ENCODE results near the gene RYR2.
"Not testable (repeated sequence)": the region's sequence is repeated elsewhere in the genome, so short reads cannot be mapped to it uniquely, and the experiment has no call there.

RYR2 gene

DNA sequence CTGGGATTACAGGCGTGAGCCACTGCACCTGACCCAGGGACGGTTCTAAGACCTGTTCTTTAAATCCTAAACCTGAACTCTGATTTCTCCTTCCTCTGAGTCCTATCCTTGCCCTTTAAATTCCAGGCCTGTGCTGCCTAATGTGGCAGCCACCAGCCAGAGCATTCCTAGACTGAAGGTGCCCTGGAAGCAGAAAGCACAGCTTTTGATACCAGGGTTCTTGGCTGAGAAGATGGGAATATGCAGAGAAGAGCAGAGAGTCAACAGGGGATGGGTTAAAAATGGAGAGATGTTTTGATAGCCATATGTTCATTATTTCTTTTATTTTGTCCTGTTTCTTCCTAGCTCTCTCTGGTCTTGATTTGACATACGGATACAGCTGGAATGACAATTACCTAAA lies 49.7 kb downstream of the RYR2 start:
- FAIRE-seq, result no peak

DNA sequence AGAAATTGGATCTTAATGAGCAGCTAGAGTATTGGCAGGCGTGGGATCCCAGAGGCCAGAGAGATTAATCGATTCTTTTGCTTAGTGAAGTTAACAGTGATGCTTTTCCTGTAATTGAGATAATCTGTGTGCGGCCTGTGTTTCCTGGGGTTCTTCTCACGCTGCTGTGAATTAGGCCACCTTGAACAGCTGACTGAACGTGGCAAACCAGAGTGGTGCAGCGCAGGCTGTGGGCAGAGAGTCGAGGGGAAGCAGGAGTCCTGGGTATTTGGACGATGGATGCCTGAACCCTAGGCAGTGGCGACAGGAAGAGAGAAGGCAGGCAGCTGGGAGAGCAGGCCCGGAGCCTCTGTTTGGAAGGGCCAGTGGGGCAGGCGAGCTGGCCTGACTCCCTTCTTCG lies 51.7 kb downstream of the RYR2 start:
- FAIRE-seq, result no peak

DNA sequence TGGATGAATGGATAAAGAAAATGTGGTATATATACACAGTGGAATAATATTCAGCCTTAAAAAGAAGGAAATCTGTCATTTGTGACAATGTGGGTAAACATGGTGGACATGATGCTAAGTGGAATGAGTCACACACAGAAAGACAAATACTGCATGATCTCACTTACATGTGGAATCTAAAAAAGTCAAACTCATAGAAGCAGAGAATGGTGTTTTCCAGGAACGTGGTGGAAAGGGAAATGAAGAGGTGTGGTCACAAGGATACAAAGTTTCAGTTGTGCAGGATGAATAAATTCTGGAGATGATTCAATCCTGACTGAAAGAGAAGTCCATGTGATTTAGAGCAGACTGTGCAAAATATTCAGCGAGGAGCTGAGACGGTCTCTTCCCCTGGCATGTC lies 56.6 kb downstream of the RYR2 start:
- no peak for FAIRE-seq

DNA sequence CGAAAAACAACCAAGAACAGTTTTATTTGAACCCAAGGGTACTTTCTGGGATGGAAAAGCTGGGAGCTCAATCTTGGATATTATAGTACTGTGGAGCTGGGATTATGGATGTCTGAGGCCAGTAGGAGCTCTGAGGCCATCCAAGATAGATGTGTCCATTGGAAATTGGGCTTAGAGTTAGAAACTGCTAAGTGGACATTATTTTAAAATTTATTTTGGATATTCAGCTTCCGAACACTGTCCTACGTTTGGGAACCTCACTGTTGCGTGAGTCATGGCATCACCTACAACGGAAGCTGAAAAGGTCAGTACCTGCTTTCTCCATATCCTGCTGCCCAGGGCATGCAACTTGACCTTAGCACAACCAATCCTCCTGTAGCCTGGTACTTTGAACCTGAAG lies 61.0 kb downstream of the RYR2 start:
- FAIRE-seq, result no peak

DNA sequence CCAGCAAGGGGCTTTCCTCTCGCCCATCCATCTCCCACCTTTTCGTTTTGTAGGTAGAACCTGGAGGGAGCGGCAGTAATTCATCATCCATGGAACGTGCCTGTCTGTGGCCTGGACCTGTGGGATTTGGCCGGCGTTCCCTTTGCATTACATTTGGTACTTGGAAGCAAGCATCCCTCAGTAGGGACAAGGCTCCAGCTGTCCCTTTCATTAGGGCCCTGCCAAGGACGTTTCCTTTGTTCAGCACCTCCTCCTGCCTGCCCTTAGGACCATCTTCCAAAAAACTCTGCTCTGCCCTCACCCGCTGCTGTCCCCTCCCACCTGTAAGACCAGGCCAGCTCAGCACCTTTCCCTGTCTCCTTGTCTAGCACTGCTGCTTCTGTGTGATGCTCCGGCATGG lies 62.1 kb downstream of the RYR2 start:
- no peak for FAIRE-seq

DNA sequence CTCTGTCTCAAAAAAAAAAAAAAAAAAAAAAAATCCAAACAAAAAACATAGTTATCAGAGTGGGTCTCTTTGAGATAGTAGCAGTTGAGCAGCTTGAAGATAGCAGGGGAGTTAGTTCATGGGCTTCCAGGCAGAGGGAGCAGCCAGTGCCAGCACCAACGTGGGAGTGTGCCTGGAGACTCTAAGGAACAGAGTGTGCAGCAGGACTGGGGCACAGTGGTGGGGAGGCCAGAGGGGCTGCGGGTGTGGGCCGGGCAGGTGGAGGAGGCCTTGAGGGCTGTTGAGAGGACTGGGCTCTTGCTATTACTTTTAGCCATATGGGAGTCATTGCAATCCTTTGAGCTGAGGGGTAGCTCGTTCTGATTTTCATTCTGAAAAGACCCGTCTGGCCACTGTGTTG lies 63.8 kb downstream of the RYR2 start:
- no peak for FAIRE-seq

DNA sequence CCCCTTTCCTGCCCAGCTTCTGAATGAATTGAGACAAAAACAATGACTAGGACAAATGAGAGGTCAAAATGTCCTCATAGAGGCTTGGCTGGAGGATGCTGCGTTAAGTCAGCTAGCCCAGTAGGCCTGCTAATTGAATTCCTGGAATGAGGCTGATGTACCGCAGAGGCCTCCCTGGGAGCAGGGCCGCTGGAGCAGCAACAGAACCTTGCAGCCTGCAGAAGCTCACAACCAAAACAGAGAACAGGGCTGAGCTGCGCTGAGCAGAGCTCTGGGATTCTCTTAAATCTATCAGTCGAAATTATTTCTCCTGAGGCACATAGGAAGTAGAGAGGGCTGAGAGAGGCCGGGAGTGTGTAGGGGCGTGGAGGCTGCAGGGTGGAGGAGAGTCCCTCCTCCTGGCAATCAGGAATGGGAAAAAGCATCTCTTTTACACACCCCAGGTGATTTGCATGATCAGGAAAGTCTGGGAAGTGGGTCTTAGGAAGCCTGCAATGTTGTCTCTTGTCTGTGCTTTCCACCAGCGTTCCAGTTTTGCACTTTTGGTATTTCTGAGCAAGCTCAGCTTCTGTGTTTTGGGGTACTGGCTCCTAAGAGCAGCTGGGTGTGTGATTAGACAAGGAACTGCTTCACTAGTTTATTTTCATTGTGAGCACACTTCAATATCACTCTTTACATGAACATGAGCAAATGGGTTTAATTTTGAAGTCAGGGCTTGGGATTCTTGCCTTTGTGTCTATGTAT lies 66.5 kb downstream of the RYR2 start:
- FAIRE-seq, result no peak

DNA sequence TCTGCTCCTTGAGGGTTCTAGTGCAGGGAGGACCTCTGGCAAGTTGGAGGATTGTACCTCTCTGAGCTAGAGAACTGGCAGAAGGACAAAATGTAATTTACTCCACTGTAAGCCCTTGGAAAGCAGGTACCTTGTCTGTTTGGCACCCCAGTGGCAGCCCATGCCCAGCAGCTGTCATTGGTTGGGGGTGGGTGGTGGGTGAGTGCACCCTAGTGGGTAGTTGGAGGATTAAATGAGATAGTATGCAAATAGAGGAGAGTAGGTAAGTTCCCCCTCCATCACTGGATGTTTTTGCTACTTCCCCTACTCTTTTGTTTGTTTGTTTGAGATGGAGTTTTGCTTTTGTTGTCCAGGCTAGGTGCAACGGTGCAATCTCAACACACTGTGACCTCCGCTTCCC lies 69.8 kb downstream of the RYR2 start:
- no peak for FAIRE-seq

DNA sequence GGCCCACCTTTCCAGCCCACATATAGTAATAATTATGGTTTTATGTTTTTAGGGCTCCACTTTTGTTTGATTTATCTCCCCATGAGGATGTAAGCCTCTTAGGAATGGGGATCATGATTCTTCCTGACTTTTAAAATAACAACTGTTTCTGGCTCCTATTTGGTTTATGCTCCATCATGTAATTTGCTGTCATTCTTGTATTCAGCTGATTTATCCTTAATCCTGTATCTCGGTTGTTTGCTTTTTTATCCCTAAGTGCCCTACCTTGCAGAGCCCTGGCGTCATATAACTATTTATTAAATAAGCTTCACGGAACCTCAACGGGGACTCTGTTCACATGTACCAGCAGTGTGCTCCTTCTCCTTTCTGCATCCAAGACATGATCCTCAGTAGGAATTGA lies 70.7 kb downstream of the RYR2 start:
- no peak for FAIRE-seq

DNA sequence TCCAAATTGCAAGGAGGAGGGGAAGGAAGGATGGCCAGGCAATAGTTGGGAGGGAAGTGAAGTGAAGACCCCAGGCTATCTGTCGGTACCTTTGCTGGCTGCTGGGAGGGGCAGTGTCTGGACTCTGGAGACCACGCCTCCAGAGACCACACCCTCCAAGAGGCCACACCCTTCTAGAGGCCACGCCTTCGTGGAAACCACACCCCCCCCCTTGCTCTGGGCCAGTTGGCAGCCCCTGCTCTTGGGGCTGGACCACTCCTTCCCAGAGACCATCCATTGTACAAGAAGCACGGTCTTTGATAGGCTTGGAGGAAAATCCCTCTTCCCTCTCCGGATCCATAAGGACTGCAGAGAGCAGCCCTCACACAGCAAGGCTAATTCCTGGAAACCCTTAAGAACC lies 73.1 kb downstream of the RYR2 start:
- no peak for FAIRE-seq

DNA sequence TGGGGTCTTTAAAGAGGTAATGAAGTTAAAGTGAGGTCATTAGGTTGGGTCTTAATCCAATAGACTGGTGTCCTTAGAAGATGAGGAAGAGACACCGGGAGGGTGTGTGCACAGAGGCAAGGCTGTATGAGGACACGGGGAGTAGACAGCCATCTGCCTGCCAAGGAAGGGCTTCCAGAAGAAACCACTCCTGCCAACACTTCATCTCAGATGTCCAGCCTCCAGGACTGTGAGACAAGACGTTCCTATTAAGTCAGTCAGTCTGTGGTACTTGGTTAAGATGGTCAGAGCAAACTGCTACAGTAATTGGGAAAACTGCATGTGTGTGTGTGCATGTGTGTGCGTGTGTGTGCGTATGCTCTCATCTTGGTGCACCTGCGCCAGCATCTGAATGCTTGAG lies 77.1 kb downstream of the RYR2 start:
- no peak for FAIRE-seq

DNA sequence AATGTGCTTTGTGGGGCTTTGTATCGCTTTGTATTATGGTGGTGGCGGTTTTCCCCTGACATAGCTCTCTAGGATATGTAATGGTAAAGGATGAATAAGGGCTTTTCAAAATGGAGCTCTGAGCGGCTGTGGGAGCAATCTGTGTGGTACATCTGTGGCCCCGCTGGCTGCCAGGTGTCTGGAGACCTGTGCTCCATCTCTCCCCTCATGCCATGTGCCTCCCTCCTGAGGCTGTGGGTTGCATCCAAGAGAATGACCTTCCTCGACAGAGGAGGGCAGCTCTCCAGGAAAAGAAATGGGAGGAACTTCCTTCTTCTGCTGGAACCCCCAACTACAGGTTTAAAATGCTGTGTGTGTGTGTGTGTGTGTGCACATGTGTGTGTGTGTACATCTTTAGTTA lies 78.7 kb downstream of the RYR2 start:
- FAIRE-seq, result no peak

DNA sequence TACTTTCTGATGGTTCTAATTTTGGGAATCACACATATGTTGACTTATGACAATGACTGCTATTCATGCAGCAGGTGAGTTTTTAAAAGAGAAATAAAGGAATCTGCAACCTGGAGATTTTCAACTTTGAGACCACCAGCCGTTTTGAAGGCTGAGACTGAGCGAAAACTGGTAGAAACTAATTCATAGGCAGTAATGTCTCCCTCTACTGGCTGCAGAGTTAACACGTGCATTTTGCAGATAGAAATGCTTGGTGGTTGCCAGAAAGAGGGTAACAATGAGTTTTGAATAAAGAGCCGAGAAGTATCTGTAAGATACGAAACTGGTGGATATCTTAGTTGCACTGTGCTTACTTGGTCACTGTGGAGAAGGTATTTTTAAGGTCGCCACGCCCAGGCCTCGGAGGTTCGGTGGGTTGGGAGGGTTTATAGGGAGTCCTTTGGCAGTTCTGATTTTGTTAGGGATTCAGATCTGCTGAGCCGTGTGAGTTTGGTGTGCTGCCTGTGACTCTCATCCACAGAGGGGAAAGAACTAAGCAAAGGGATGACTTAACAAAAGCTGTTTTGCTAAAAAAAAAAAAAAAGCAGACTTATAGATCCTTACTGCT lies 83.0 kb downstream of the RYR2 start:
- FAIRE-seq, result no peak

DNA sequence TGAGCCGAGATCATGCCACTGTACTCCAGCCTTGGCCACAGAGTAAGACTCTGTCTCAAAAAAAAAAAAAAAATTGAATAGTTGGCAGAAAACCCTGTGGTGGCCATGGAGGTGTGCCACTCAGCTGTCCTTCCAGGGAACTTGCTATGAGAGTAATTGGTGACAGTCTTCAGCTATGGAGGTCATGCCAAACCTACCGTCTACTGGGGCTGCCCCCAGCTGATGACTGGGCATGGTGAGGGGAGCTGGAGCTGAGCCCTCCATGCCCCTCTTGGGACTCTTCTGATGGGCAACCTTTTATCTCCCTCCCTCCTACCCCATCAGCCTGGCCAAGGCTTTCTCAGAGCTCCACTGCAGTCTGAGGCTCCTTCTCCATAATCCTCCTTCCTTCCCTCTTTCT lies 84.2 kb downstream of the RYR2 start:
- no peak for FAIRE-seq

DNA sequence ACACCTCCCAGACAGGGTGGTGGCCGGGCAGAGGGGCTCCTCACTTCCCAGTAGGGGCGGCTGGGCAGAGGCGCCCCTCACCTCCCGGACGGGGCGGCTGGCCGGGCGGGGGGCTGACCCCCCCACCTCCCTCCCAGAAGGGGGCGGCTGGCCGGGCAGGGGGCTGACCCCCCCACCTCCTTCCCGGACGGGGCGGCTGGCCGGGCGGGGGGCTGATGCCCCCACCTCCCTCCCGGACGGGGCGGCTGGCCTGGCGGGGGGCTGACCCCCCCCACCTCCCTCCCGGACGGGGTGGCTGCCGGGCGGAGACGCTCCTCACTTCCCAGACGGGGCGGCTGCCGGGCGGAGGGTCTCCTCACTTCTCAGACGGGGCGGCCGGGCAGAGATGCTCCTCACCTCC lies 85.3 kb downstream of the RYR2 start:
- FAIRE-seq, result not testable (repeated sequence)

DNA sequence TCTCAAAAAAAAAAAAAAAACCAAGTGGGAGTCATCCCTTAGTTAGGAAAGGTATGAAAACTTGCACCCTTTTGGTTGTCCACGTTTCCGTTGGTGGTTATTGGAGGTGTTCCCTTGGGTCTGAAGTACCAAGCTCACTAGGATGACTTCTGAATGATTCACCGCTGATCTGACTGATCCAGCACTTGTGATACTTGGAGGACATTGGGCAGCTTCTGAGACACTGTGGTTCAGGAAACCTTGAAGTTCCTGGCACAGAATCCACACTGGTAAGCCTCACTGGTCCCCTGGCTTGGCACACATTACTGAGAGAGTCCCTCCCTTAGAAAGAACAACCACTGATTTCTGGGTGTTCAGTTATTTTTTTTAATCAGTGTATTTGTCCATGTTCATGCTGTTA lies 91.9 kb downstream of the RYR2 start:
- FAIRE-seq, result no peak

DNA sequence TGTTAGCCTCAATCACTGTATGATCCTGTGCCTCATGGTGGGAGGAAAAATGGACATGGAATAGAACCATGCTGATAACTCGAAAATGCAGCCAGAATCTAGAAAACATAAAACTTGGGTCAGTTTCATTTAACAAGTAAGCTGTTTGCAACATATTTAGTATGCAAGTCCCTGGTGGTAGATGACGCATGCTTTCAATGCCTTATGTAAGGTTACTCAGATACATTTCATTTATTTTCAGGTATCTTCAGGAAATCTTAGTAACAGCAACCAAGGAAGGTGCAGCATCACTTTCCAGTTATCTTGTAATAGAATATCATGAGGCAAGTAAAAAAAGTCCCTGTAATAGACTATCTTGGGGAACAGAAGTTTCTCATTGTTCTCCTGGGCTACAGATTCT lies 92.9 kb downstream of the RYR2 start:
- FAIRE-seq, result no peak

DNA sequence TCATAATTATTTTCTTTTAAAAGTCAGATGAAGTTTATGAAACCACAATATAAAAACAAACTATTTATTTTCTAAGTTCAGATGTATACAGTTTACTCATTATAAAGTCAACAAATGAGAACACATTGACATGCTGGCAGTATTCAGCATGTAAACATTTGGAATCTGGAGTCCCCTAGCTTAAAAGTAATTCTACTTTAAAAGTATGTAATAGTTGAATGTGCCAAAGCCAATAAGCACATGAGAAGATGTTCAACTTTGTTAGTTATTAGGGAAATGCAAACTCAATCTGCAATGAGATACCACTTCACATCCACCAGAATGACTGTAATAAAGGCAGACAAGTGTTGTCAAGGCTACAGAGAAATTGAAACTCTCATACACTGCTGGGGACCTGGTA lies 96.6 kb downstream of the RYR2 start:
- FAIRE-seq, result no peak

DNA sequence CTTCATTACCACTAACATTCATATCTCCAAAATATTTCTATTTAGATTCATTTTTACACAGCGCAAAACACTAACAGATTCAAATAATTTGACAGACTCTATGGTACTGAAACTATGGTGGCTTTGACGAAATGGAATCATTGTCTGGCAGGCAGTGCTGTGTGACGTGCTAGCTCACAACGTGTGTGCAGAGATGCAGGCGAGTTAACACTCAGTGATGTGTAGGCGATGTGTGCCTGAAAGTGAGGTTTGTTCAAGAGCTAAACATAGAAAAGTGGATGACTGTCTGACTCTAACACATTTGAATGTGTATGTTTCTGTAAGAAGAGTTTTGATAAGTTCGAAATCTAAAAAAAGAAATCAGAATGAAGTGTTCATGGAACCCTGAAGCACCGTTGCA lies 97.7 kb downstream of the RYR2 start:
- FAIRE-seq, result no peak

DNA sequence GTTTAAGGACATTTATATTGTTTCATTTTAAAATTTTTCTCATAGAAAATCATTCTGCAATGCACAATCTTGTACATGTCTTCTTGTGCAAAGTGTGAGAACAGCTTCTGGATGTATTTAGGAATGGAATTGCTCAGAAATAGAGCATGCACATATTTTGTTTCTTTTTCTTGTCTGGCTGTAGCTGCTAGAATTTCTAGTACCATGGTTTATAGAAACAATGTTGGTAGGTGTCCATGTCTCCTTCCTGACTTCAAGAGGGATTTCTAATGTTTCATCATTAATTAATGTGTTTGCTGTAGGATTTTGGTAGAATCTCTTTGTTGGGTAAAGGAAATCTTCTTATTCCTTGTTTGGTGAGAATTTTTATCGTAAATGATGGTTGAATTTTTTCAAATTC lies 99.0 kb downstream of the RYR2 start:
- FAIRE-seq, result no peak

DNA sequence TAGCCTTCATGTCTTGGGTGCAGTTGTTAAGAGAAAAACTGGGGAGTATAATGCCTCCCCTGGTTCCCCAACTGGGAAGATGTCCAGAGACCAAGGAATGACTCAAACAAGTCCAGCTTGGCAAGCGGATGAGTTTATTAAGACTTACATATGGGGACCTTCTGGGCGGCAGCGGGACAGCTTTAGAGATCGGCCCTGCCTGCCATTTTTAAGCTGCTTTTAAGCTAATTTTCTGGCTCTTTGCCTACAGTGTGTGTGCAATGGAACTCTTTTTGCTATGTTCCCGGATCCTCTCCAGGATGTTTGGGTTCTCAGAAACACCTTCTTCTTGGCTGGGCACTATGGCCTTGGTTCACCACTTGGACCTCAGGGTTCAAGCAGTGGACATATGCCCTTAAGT lies 99.5 kb downstream of the RYR2 start:
- FAIRE-seq, result no peak

DNA sequence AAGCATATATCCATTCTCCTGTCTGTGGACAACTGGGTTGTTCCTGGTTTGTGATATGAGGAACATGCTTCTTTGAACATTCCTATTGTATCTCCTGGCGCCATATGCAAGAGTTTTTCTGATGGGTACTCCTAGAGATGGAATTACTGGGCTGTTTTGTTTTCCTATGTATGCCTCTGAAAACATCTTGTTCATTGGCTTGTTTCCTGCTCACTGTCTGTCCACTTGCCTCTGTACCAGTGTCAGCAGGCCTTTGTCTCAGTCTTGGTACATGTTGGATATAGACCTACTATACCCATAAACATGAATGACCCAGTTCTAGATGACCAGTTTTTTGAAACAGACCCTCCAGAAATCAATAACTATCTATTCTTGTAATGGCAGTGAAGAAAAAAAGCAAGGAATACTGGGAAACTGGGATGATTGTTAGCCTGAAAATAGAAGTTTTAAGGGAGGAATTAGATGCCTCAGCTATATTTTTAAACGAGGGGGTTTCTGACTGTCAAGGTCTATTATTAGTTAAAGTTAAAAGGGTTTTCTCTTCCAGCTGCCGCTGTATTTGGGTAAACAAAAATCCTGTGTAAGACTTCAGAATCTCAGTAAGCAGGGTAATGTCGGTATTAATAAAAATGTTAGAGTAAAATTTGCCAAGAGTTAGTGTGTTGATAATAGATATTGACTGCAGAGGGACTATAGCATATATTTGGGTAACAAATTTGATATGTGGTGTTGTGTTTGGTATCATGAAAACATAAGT lies 103.6 kb downstream of the RYR2 start:
- FAIRE-seq, result no peak

DNA sequence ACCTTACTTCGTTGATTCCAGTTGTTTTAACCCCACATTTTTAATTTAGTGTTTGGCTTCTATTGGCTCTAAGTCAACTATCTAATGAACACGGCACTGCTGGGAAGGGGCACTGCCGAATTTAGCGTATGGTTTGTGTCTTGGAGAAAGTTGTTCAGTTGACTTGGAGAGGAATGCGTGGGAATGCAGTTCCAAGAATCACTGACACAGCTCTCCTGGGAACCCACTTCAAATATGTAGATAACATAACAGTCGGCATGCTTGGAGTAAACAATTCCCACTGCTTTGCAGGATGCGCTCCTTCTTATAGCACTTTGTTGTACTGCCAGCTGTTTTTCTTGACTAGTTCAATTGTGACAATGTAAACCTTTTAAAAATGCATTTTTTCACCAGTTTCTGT lies 104.3 kb downstream of the RYR2 start:
- FAIRE-seq, result no peak

DNA sequence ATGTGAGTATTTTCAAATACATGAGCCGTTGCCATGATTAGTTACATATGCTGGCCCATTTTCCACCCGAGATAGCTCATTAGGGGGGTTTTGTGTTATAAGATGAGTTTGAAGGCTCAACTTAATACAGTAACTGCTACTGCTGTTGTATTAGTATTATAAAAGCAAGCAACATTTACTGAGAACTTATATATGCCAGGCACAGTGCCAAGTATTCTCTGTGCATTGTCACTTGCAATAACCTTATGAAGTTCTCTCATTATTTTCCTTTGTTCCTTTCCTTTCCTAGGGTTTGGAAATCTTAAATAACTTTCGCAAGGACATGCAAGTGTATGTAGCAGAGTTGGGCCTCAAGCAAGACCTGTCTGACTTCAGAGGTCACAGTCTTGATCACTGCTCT lies 107.9 kb downstream of the RYR2 start:
- no peak for FAIRE-seq
